ENCODE measurements around the gene FOXO4. TPM values are rescaled to one million over a fixed set of nuclear protein-coding genes. Genes with fewer than 3 reads are reported as not detected.

Gene FOXO4
- total RNA-seq, 1 donor from 2014 or later: 8.0 TPM

GRCh38 chrX:71099736-71100135, 4.1 kb downstream of the FOXO4 start:
- Histone ChIP-seq H3K36me3 (no peaks in the 10 kb centered on the region), H3K27me3 (no peaks in the 10 kb centered on the region), H3K4me1 (peaks cover 0 to 4% of the 10 kb centered on the region in 2 donors), H3K27ac (no peak overlapping the region), H3K4me3 (no peak overlapping the region), H3K9me3 (no peaks in the 10 kb centered on the region)
- TF ChIP-seq, protein P1, sequence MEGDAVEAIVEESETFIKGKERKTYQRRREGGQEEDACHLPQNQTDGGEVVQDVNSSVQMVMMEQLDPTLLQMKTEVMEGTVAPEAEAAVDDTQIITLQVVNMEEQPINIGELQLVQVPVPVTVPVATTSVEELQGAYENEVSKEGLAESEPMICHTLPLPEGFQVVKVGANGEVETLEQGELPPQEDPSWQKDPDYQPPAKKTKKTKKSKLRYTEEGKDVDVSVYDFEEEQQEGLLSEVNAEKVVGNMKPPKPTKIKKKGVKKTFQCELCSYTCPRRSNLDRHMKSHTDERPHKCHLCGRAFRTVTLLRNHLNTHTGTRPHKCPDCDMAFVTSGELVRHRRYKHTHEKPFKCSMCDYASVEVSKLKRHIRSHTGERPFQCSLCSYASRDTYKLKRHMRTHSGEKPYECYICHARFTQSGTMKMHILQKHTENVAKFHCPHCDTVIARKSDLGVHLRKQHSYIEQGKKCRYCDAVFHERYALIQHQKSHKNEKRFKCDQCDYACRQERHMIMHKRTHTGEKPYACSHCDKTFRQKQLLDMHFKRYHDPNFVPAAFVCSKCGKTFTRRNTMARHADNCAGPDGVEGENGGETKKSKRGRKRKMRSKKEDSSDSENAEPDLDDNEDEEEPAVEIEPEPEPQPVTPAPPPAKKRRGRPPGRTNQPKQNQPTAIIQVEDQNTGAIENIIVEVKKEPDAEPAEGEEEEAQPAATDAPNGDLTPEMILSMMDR (IDR thresholded peaks at IDR 0.05): no peak
- DNase-seq (ENCODE audit: low spot score in 2 of 2): no peak
- intact Hi-C loops (cut with DNase I): no loop called here

- intact Hi-C loops (cut with DNase I): no loop called here
- DNase-seq (ENCODE audit: low spot score in 2 of 2): no peak
- no peaks in the 10 kb centered on the region for H3K27me3 ChIP-seq
- H3K9me3 ChIP-seq: no peaks in the 10 kb centered on the region
- H3K36me3 ChIP-seq: no peaks in the 10 kb centered on the region
- no peak overlapping the region for H3K27ac ChIP-seq
- no peaks in the 10 kb centered on the region for H3K4me1 ChIP-seq
- TF ChIP-seq, protein P1 (IDR thresholded peaks at IDR 0.05): no peak
- no peak overlapping the region for H3K4me3 ChIP-seq
These were observed 5.2 kb downstream of the FOXO4 start for GRCh38 chrX:71100581-71101505.

DNA sequence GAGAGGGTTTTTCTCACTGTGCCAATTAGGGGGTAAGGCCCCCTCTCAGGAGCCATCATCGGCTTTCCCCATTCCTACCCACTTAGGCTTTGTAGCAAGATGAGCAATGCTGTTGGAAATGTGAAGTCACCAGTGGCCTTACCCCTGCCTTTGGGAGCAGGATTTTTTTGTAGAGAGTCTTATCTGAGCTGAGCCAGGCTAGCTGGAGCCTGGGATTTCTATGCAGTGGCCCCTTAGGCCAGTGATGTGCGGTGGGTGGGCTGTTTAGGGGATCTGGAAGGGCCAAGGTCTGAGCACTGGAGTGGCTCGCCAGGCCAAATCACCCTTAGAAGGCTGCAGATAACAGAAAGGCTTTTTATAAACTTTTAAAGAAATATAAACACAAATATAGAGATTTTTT, 6.6 kb downstream of the FOXO4 start:
- Histone ChIP-seq H3K4me1 (no peaks in the 10 kb centered on the region), H3K4me3 (no peak overlapping the region), H3K36me3 (no peaks in the 10 kb centered on the region), H3K27ac (no peak overlapping the region), H3K9me3 (no peaks in the 10 kb centered on the region), H3K27me3 (no peaks in the 10 kb centered on the region)
- TF ChIP-seq, protein P1 (IDR thresholded peaks at IDR 0.05): no peak
- intact Hi-C loops (cut with DNase I): no loop called here
- no peak for DNase-seq (ENCODE audit: low spot score in 2 of 2)

GRCh38 chrX:71103110-71103983, 7.7 kb downstream of the FOXO4 start:
- H3K9me3 ChIP-seq: no peaks in the 10 kb centered on the region
- TF ChIP-seq, protein P1 (IDR thresholded peaks at IDR 0.05): no peak
- H3K4me3 ChIP-seq: no peak overlapping the region
- H3K36me3 ChIP-seq: no peaks in the 10 kb centered on the region
- H3K4me1 ChIP-seq: no peaks in the 10 kb centered on the region
- no peak for DNase-seq (ENCODE audit: low spot score in 2 of 2)
- peak overlapping the region in 1 of 2 donors; percentile 0 for H3K27ac ChIP-seq
- H3K27me3 ChIP-seq: no peaks in the 10 kb centered on the region
- intact Hi-C loops (cut with DNase I): no loop called here

DNA sequence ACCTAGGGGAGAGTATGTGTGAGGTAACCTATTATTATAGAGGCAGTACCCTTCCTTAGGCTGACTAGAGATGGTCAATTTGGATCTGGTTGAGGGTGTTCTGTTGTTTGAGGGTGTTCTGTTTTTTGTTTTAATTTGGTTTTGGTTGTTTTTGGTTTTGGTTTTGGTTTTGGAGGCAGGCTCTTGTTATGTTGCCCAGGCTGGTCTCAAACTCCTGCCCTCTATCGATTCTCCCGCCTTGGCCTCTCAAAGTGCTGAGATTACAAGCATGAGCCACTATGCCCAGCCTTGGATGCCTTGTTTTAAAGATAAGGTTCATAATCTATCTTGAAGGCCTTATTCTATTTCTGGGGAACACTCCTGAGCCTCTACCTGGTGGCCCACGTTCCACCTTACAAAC, 10.0 kb downstream of the FOXO4 start:
- DNase-seq (ENCODE audit: low spot score in 2 of 2): no peak
- TF ChIP-seq, protein P1 (IDR thresholded peaks at IDR 0.05): no peak
- H3K36me3 ChIP-seq: no peaks in the 10 kb centered on the region

More for the DNA sequence above, 10.0 kb downstream of the FOXO4 start:
- Histone ChIP-seq H3K4me1 (no peaks in the 10 kb centered on the region), H3K9me3 (no peaks in the 10 kb centered on the region), H3K27ac (no peak overlapping the region), H3K4me3 (no peak overlapping the region), H3K27me3 (no peaks in the 10 kb centered on the region)
- intact Hi-C loops (cut with DNase I): no loop called here

Data from ascending aorta (tissue), 2 donors.